HG02642 (cell line): ENCODE results near the gene RCOR2.

Source experiments
- ATAC-seq: cut with Tn5 transposase; IDR thresholded peaks from one replicate; pipeline ENCODE4 v1.9.1; 2021; ENCODE audit warnings: mild to moderate bottlenecking; ENCODE audit not compliant: unreplicated experiment, poor library complexity

Gene RCOR2

DNA sequence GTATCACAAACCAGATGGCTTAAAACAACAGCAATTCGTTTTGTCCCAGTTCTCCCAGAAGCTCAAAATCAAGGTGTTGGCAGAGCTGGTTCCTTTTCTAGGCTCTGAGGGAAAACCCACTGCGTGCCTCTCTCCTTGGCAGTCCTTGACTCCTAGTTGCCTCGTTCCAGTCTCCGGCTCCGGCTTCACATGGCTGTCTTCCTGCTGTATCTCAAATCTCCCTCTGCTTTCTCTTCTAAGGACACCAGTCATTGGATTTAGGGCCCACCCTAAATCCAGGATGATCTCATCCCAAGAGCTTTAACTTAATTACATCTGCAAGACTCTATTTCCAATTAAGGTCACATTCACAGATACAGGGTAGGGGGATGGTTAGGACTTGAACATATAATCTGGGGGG is 12.7 kb upstream of the RCOR2 start:
- ATAC-seq, result no peak

DNA sequence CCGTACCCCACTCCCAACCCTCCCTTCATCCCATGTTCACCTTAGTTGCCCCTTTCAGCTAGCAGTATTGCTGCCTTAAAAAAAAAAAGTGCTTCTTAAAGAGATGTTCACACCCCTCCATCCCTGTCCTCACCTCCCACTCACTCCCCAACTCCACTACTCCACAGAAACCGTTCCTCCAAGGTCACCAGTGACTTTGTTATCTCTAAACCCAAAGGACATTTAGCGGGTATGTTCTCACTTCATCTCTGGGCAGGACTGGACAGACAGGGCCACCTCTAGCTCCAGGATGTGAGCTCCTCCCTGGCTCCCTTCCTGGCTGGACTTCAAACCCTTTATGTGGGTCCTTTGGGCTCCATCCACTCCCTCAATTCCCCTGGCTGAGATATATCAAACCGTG is 6.4 kb upstream of the RCOR2 start:
- ATAC-seq, result no peak

DNA sequence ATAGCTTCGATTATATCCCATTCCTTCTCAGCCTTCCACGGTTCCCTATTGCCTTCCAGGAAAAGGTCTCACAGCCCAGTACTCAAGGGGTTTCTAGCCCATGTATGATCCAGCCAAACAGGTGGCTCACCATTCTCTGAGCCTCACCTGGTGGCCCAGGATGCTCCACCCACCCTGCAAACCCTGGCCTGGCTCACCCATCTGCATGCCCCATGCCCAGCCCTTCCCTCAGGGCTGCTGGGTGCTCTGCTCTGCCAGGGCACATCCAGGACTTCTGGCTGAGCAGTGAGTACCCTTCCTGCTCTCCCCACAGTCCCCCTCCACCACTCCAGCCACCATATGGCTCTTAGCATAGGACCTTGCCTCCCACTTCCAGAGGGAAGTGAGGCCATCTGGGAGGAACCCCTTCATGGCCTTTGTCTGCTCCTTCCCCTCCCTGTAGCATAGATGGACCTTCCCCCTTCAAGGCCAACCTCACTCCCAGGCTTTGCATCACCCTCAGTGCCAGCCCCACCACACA is 5.8 kb upstream of the RCOR2 start:
- no peak for ATAC-seq

DNA sequence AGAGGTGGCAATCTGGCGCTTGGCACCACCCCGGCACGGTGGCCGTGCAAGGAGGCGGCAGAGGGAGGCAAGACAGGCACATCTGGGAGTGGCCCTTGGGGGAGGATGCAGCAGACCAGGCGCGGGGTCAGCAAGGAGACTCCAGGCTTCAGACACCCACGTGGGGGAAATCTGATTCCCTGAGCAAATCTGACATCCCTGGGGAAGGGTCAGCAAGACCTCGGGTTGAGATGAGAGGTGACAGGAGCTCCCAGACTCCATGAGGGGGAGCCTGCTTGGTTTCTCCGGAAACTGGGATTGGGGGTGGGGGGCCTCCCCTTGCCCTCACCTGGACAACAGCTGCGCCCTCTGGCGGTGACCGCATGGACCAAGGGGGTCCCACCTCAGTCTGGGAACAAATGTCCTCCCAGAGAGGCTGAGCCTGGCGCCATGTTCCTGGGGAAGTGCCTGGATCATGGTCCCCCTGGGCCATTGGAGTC is 4.0 kb upstream of the RCOR2 start:
- ATAC-seq, result no peak

DNA sequence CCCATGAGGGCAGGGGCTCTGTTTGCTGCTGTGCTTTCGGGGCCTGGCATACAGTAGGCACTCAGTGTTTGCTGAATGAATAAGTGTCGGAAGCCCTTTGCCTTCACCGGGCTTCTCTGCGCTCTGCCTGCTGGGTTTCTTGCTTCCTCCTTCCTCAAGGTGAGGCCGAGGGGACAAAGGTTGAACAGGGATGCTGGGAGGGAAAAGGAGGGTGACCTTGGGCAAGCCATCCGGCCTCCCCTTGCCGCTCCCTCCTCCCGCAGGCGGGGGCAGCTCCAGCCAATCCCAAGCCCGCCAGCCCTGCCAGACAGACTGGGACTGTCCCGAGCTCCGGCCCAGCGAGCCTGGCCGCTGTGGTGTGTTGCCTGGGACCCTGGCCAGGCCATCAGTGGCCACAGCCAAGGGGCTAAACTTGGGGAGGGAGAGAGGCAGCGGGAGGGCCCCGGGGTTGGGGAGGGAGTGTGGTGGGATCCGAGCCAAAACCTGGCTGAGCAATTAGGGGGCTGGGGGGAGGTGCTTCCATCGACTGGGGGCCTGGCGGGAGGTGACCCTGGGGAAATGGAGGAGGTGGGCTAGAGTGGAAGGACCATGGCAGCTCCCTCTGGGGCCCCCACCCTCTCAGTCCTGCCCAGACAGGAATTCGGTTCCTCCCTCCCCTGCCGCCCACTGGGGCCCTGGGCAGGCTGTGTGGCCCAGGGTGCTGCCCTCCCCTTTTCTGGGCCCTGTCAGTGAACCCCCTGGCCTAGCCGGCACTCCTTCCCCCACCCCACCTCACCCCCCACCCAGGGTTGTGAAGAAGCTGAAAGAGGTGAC is 3.4 kb upstream of the RCOR2 start:
- no peak for ATAC-seq

DNA sequence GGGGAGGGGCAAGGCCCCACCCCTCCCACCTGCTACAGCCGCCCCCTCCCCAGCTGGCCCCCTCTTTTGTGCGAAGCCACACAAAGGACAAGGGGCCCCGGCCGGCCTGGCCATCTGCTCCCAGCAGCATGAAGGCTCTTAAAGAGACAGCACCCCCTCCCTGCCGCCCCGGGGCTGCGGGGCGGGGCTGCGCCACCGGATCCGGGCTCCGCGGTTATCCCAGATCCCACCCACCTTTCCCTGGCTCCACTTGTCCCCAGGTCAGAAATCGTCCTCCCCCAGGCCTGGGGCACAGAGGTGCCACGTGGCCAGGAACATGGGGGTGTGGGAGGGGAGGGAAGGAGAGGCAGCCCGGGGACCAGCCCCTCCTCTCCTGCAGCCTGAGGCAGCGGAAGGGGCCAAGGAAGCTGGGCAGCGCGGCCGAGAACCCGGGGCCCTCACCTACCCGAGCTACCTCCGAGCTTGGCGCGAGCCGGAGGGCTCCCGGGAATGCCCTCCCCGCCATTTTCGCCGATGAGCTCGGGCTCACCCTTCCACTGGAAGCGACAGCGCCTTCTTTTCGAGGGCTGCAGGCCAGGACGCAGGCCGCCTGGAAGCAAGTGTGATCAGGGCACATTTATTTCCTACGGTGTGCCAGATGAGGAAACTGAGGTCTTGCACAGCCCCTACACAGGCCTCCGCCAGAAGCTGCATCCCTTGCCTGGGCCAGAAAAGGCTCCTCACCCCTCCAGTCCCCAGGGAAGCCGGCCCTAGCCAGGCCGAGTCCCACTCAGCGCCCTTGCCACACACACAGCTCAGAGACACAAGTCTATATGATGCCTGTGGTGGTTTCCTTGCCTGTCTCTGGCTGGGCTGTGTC is 2.5 kb upstream of the RCOR2 start:
- no peak for ATAC-seq

DNA sequence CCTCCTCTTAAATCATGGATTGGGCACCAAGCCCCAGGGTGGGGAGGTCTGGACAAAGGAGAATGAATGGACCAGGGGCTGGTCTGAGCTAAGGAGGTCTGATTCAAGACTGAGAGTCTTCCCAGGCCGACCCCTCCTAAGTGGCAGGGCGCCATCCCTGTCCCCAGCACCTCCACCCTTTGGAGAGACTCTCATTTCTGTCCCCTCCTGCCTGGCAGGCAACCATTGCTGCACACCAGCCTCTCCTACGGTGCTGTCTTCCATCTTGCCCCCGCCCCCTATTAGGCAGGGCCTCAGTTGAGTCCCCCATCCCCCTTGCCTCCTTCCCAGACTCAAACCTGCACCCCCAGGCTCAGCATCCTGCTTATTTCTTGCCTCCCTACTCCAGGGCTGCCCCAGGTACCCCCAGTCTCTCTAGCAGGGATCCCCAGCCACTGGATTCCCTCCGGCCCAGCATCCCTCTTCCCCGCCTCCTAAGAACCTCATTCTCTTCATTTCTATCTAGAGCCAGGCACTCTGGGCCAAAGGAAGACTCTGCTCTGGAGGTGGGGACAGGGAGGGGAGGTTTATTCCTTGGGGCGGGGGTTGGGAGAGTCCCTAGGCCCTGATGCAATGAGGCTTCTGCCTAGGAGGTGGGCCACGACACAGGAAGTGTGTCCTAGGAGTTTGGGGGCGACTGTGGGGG is 1.7 kb upstream of the RCOR2 start:
- ATAC-seq, result no peak

DNA sequence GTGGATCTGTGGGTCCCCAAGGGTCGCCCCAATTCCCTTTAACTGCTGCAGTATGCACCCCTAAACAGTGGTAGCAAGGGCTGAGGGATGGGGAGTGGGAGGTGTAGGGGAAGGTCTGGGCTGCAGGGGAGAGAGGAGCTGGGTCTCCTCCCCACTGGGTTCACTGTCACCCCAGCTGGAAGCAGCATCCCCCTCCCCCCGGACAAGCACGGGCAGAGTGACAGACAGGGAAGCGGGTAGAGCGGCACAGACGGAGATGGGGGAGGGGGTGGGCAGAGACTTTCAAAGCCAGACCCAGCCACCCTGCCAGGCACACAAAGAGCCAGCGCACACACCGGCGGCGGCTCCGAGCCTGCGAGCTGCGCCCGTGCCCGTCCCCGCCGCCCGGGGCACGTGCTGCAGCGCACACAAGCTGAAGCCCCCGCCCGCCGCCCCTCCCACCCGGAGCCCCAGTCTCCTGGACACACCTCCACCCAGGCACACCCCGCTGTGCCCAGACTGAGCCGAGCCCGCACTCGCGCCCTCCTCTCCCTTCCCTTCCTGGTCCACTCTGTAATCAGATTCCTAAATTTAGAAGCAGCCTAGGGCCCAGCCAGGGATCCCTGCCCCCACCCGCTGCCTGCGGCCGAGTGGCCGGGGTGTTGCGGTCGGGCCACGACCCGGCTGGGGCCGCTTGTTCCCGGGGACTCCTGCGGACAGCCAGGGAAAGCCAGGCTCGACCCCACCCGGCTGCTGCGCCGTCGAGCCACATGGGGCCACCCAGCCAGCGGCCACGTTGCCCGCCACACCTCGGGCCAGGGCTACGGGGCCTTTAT is 935 bp upstream of the RCOR2 start:
- no peak for ATAC-seq

DNA sequence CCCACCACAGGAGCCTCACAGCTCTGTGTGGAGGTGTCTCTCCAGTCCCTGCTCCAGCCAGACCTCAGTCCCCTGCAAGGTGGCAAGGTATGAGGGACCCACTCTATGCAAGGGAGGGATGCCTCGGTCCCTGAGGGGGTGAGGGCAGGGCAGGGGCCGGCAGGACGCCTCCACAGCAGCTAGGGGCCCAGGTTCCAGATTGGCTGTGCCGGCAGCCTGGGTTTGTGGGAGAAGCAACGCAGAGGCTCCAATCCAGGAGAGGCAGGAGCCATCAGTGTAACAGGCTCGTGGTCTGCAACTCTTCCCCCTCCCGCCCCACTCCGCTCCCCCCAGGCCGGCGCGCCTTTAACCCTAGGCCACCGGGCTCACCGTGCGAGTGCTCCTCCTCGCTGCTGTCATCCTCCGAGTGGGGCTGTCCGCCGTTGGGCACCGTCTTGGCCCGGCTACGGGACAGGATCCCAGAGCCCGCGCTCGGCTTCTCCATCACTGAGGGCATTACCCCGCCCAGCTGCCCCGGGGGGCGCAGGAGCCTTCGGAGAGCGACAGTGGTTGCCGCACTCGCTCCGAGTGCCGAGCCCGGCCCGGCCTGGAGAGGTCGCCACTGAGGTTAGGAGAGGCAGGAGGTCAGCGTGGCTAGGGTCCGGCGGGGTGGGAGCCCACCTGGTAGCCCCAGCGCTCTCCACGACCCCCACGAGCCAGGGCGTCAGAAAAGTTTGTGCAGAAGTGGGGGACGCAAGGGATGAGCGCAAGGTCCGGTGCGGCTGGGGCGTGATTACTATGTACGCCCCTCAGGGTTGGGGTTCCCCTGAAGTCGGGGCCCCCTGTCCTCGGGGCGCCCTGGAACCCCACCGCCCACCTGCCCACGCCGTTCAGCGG is 765 bp downstream of the RCOR2 start:
- ATAC-seq, result peak; percentile 19

DNA sequence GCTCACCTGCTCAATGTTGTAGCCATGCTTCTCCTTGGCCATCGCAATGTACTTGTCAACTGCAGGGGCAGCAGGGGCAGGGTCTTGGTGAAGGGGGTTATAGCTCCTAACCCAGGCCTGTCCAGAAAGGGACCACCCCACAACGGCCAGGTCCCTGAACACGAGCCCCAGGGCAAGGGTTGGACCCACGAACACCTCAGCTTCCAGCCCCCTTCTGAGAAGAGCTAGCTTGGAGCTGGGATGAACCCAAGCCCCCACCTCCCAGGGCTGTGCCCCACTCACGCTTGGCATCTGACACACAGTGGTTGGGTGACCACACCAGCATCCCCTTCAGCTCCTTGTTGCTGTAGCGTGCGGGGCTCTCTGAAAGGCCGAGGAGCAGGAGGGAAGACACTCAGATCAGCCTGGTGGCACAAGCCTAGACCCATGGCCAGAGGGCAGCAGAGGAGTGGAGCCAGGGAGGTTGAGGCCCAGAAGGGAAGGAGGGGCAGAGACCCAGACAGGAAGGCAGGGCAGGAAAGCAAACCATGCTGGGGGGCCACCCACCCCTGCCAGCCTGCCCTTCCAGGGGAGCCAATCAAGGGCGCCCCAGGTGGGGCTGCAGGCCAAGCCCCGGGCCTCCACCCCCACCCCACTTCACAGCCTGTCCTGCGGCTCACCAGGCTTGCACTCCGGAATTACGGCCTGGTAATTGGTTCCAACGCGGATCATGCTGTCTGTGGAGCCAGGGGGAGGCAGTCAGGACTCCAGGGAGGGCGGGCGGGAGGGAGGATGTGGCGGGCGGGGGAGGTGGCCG is 1.9 kb downstream of the RCOR2 start:
- ATAC-seq, result no peak

DNA sequence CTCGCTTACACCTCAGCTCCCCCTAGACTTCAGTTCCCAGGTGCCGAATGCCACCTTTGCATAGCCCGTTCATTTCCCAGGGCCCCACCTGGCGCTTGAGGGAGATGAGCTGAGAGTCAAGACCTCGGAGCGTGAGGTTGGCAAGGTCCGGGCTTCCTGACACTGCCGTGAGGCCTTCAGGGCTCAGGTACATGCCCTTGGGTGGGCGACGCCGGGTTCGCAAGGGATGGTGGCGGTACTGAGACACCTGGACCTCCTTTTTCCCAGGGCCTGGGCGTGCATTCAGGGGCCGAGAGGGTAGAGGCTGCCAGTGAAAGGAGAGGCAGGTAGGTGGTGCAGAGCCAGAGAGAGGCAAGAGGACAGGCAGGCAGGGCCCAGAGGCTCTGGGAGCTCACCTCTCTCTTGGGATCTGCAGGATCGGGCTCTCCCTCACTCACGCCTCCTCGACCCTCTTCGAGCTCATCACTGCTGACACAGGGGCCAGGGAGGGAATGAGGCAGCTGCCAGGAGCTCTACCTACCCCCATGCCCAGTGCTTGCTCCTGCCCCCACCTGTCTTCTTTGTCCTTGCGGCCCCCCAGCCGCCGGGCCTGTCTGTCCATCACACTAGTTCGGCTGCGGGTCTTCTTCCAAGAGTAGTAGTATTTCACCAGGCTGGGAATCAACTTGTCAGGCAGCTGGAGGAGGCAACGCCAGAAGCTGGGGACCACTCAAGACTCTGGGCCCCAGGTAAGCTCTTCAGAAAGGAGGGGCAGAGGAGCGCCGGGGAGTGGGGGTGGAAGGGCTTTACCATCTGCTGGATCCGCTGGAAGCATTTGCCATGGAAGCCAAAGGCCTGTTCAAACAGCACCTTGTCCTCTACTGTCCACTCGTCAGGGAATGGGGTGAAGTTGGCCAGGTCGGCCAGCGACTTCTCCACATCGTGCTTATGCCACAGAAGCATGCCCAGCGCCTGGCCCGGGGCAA is 2.8 kb downstream of the RCOR2 start:
- ATAC-seq, result no peak

DNA sequence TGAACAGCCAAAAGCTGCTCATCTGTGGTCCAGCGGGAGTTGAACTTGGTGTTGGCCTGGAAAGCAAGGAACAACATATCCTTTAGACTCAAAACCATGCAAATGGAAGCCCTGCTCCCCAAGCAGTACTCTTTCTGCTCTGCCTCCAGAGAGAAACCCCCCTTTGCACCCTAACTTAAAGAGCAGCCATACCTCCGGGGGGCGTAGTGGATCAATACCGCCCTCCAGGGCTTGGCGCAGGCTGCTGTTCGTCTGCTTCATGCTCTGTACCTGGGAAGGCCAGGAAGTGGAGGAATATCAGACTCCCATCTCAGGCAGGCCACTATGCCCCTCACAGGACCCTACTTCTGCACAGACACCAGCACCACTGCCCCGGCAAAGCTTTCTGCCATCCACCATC is 4.3 kb downstream of the RCOR2 start:
- ATAC-seq, result no peak

DNA sequence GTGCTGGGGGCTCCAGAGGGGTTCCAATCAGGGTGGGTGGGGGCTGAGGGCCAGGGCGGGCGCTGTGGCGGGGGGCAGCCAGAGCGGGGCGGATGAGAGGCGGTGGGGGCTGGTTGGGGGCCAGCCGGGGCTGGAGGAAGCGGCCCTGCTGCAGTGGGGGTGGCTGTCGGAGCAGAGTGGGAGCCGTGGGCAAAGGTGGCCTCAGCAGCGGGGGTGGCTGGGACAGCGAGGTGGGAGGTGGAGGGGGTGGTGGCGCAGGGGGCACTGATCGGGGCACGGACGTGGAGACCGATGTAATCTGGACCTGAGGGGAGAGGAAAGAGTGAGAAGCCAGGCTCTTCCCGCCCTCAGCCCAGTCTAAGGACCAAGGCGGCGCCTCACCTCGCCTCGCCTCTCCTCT is 5.1 kb downstream of the RCOR2 start:
- no peak for ATAC-seq

DNA sequence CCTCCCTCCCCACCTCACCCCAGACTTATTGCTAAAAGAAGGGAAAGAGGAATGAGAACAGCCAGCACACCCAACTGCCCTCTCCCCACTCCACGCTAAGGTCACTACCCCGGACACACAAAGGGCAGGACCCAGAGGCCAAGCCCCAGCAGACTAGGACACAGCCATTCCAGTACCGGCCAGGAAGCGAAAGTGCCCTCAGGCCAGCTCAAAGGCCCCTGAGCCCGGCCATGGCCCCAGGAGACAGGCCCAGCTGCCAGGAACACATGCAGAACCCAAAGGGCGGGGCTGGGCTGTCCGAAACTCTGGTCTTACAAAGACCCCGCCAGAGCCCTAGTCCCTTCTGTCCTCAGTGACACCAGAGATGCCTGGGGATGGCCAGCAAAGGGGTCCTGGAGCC is 5.5 kb downstream of the RCOR2 start:
- ATAC-seq, result no peak

DNA sequence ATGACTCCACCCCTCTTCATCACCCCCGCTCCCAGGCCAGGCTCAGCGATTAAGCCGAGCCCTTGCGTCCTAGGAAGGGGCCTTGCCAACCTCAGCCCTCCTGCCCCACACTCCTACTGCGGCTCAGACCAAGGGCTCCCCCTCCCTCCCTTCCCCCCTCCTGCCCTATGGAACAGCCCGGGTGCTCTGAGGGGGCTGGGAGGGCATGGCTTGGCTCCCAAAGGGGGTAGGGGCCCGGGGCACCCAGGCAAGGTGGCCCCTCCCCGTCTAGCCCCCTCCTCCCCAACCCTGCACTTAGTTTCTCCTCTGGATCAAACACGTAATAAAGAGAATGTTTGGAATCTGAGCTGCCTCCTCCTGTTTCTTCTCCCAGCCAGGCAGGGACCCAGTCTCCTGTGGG is 6.3 kb downstream of the RCOR2 start:
- ATAC-seq, result no peak

DNA sequence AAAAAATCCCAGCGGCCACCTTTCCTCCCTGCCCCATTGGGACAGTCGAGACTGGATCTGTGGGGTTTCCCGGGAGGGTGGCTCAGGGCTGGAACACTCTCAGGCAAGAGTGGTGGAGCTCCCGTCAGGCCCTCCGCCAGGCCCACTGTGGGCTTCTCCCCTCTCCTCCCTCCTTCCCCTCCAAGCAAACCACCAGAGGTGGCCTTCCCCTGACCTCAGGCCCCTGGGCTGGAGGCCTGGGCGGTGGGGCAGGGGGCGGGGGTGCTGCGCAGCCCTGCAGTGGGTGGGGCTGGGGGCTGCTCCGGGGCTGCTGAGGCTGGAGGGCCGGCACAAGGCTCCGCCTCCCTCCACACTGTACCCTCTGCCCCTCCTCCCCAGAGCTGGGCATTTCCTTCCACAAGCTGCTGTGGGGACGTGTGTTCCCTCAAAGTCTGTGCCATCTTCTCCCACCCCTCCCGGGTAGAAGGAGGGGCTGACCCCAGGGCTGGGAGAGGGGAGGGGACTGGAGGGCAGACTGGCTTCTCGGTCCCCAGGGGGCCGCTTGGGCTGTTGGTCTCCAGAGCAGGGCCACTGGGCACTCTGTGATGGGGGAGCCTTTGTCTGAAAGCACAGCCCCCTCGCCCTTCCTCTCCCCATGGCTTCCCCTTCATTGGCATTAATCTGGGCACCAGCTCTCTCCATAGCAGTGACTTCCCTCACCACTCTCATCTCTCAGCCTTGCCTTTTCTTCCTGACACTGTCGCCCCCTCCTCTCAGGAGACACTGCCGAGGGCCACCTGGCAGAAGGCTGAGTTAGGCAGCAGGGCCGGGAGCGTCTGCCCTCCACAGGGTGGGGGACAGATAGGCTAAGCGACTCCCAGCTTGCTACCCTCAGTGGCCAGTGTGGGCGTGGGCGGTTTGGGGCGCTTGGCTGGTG is 7.1 kb downstream of the RCOR2 start:
- no peak for ATAC-seq
